Body of pancreas (tissue), 4 donors: ENCODE measurements around the gene ZKSCAN1. TPM values are rescaled to one million over a fixed set of nuclear protein-coding genes. Genes with fewer than 3 reads are reported as not detected.
A peak's percentile ranks its signal among the peaks of the same experiment; 100 is the strongest.
"Not testable (repeated sequence)": the region's sequence is repeated elsewhere in the genome, so short reads cannot be mapped to it uniquely, and the experiment has no call there.

Source experiments
- ATAC-seq: fragments of 150-250 bp; one replicate; pipeline ENCODE4 v1.9.1; 2016
- DNase-seq, 4 donors: peaks; one replicate each; pipeline ENCODE4 v3.0.0-alpha.2; 2019
- H3K27ac ChIP-seq, 4 donors: fragments of 200-600 bp; sonication (generic); 1 replicate in 3 of 4; 2 replicates in 1 of 4; pipeline versions ENCODE4 v1.5.1 to v1.6.1; 2016 to 2019; ENCODE audit warnings: mild to moderate bottlenecking in 1 of 4, mixed read lengths in 1 of 4, moderate library complexity in 1 of 4
- H3K27me3 ChIP-seq, 2 donors: fragments of 200-600 bp; sonication (generic); one replicate each; pipeline ENCODE4 v1.6.0; 2016; ENCODE audit warnings: mild to moderate bottlenecking in 1 of 2
- H3K36me3 ChIP-seq, 2 donors: fragments of 200-600 bp; sonication (generic); replicated peaks in 1 of 2; 2 replicates each; pipeline ENCODE4 v1.5.1; 2016; ENCODE audit warnings: low read depth in 2 of 2; ENCODE audit not compliant: insufficient read depth in 1 of 2
- H3K4me1 ChIP-seq: fragments of 200-600 bp; sonication (generic); one replicate; pipeline ENCODE4 v1.6.0; 2016
- H3K4me3 ChIP-seq, 2 donors: fragments of 200-600 bp; sonication (generic); 1 replicate in 1 of 2; 2 replicates in 1 of 2; pipeline ENCODE4 v1.5.1; 2016 to 2019
- H3K9me3 ChIP-seq, 3 donors: fragments of 200-600 bp; sonication (generic); 1 replicate in 2 of 3; 2 replicates in 1 of 3; pipeline ENCODE4 v1.5.1; 2016
- CTCF ChIP-seq, 7 experiments: fragments of 450-650 bp in 4 of 7; fragments of 200-600 bp in 3 of 7; sonication (generic) in 3 of 7; IDR thresholded peaks; one replicate each; pipeline ENCODE4 v1.5.1; 2016 to 2019; ENCODE audit warnings: antibody characterized with exemption in 7 of 7
- POLR2A ChIP-seq, 3 donors: fragments of 450-650 bp; IDR thresholded peaks; one replicate each; pipeline ENCODE4 v1.6.1; 2016; ENCODE audit warnings: antibody characterized with exemption in 3 of 3, mild to moderate bottlenecking in 2 of 3
- WGBS, 2 donors: methylation state at CpG; one replicate each; pipeline ENCODE4 v1.1.5; 2017; 5-methylcytosine and 5-hydroxymethylcytosine counted together
- intact Hi-C: fragments of 100-400 bp; cut with DNase I; formaldehyde crosslinking; loops from one replicate; pipeline ENCODE4 v1.15.1; 2023
- total RNA-seq, 2 donors: library from RNA; depleted of rRNA; stranded (reverse); fragments of >200 nt; gene quantifications; one replicate each; pipeline ENCODE4 v1.1.0, GENCODE V29; 2016

ZKSCAN1 gene
- total RNA-seq, 2 donors from 2014 or later = 31.6 to 40.2 TPM

- Histone ChIP-seq H3K4me1 (peaks cover 42% of the 10 kb centered on the region), H3K4me3 (peak overlapping the region in 1 of 2 donors; percentile 36), H3K27ac (peak overlapping the region in 2 of 4 donors; percentile 86 to 96), H3K36me3 (peaks cover 0 to 2% of the 10 kb centered on the region in 2 donors), H3K9me3 (no peaks in the 10 kb centered on the region), H3K27me3 (no peaks in the 10 kb centered on the region)
- ATAC-seq = no peak
- intact Hi-C loops = no loop called here
- TF ChIP-seq CTCF (IDR thresholded peaks at IDR 0.05) (no peak), POLR2A (IDR thresholded peaks at IDR 0.05) (no peak)
- DNase-seq = no peak
- 50 to 55% methylated on average over 1 of the region's 1 CpG for WGBS, 2 donors
These were observed 40.7 kb upstream of the ZKSCAN1 start for GRCh38 chr7:99974681-99975080.

GRCh38 chr7:99975782-99976521, 39.4 kb upstream of the ZKSCAN1 start, which contains the start of gene AZGP1:
Gene AZGP1, minus strand, starts transcription at chr7:99976031. Its CDS starts 11 bp downstream, at chr7:99976020.
- Histone ChIP-seq H3K4me3 (peak within 1 kb of the TSS; percentile 33 to 36), H3K9me3 (no peaks in the 10 kb centered on the region), H3K27ac (peak within 1 kb of the TSS; percentile 32 to 96 (median 87)), H3K36me3 (peaks cover 0 to 2% of the 10 kb centered on the region in 2 donors), H3K4me1 (peaks cover 37% of the 10 kb centered on the region), H3K27me3 (no peaks in the 10 kb centered on the region)
- intact Hi-C loops = no loop called here
- WGBS, 2 donors = 28 to 31% methylated on average over 5 of the region's 5 CpGs
- TF ChIP-seq CTCF (IDR thresholded peaks at IDR 0.05) = peak in 1 of 7 experiments; percentile 15
- peak; percentile 10 to 98 (median 96) for TF ChIP-seq POLR2A (IDR thresholded peaks at IDR 0.05)
- ATAC-seq (peak; percentile 97), DNase-seq (peak; percentile 79 to 94 (median 90))

GRCh38 chr7:99976626-99977025, 38.8 kb upstream of the ZKSCAN1 start:
- Histone ChIP-seq H3K27me3 (no peaks in the 10 kb centered on the region), H3K4me3 (no peak overlapping the region), H3K36me3 (no peaks in the 10 kb centered on the region), H3K27ac (peak overlapping the region in 1 of 4 donors; percentile 88), H3K4me1 (peaks cover 32% of the 10 kb centered on the region), H3K9me3 (no peaks in the 10 kb centered on the region)
- WGBS, 2 donors = 67 to 69% methylated on average over 10 to 13 of the region's 13 CpGs
- ATAC-seq (no peak), DNase-seq (no peak)
- TF ChIP-seq POLR2A (IDR thresholded peaks at IDR 0.05) = no peak
- TF ChIP-seq CTCF (IDR thresholded peaks at IDR 0.05) = no peak
- intact Hi-C loops = no loop called here

- H3K36me3 ChIP-seq, H3K9me3 ChIP-seq, H3K27me3 ChIP-seq, H3K27ac ChIP-seq, H3K4me3 ChIP-seq, intact Hi-C loops, ATAC-seq, H3K4me1 ChIP-seq: not testable (repeated sequence)
- 5 to 9% methylated on average over 6 to 10 of the region's 10 CpGs for WGBS, 2 donors
- TF ChIP-seq CTCF (IDR thresholded peaks at IDR 0.05) = peak; percentile 60 to 76 (median 70)
- peak; percentile 58 to 80 (median 68) for DNase-seq
These were observed 35.6 kb upstream of the ZKSCAN1 start for GRCh38 chr7:99979814-99980225.

GRCh38 chr7:99980448-99980872, 34.9 kb upstream of the ZKSCAN1 start:
- not testable (repeated sequence) for ATAC-seq, H3K4me3 ChIP-seq

GRCh38 chr7:99981066-99981465, 34.3 kb upstream of the ZKSCAN1 start:
- 67 to 77% methylated on average over 6 to 7 of the region's 7 CpGs for WGBS, 2 donors
- H3K27ac ChIP-seq, H3K9me3 ChIP-seq, DNase-seq, H3K4me3 ChIP-seq, H3K4me1 ChIP-seq, intact Hi-C loops, H3K36me3 ChIP-seq, H3K27me3 ChIP-seq, ATAC-seq: not testable (repeated sequence)

More at GRCh38 chr7:99980448-99980872, 34.9 kb upstream of the ZKSCAN1 start:
- H3K27ac ChIP-seq, H3K36me3 ChIP-seq, DNase-seq, H3K27me3 ChIP-seq, H3K4me1 ChIP-seq, H3K9me3 ChIP-seq, intact Hi-C loops: not testable (repeated sequence)
- WGBS, 2 donors = 63 to 64% methylated on average over 4 of the region's 4 CpGs
